Stimulated activated CD8-positive, alpha-beta memory T cell treated with anti-CD3 and anti-CD28 coated beads, Interleukin-4, amount 100 ng/mL, for 24 hours (primary cell): ENCODE results near the gene SRGAP3.

Experiments
- DNase-seq: peaks from one replicate; pipeline ENCODE4 v3.0.0-alpha.2; 2020; ENCODE audit warnings: low read depth

SRGAP3 gene

DNA sequence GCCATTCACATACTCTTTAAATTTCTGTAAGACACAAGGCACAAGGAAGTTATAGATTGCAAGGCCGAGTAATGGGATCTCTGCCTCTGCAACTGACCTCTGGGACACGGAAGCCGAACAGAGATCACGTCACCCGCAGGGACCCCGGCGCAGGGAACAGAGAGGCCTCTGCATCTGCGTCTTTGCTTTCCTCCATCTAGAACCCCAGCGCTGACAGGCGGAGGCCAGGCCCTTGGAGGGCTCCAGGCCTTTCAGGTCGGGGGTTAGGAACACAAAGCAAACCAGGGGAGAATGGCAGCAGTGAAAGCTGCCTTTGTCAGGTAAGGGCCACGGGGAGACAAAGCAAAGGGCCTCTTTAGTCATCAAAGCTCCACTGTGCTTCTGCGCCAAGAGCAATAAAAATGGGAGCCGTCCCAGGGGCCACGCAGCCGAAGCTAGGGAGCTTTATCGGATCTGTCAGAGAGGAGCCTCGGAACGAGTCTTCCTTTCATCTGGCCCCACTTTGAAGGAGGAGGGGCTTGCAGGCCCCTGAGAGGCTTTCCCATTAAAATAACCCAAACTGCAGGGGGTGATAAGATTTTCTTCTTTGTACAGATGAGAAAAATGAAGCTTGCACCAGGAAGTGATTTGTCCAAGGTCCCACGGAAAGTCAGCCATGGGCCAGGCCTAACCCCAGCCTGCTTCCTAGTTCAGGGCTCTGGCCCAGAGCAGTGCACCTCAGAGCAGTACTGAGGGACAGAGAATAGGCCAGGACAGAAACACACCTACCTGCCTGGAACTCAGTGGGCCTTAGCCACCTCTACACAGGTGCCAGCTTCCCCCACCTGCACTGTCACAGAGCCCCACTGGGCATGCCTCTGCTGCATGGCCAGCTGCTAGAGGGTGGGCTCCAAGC, 201.7 kb downstream of the SRGAP3 start:
- DNase-seq: no peak

DNA sequence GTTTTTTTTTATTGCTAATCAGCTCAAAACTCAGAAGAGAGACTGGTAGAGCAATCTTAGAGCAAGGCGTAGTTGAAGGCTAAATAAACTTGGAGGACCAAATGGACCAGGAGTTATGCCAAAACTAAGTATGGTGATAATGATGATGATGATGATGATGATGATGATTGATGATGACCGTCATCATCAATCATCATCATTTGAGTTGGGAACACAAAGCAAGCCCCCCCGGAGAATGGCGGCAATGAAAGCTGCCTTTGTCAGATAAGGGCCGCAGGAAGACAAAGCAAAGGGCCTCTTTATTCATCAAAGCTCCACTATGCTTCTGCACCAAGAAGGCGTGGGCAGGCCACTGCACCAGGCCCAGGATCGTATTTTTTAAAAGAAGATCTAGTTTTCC, 204.1 kb downstream of the SRGAP3 start:
- no peak for DNase-seq

DNA sequence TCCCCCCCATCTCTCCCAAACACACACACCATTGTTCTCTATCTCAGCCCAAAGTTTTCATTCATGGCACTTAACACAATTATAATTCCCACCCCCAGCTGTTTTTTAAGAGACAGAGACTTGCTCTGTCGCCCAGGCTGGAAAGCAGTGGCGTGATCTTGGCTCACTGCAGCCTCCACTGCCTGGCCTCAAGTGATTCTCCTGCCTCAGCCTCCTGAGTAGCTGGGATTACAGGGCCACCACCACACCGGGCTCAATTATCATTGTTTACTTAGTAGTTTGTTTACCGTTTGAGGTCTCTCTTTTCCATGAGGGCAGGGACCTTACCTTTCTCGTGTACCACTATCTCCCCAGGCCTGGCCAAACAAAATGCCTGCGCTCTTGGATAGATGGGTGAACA, 206.4 kb downstream of the SRGAP3 start:
- no peak for DNase-seq

DNA sequence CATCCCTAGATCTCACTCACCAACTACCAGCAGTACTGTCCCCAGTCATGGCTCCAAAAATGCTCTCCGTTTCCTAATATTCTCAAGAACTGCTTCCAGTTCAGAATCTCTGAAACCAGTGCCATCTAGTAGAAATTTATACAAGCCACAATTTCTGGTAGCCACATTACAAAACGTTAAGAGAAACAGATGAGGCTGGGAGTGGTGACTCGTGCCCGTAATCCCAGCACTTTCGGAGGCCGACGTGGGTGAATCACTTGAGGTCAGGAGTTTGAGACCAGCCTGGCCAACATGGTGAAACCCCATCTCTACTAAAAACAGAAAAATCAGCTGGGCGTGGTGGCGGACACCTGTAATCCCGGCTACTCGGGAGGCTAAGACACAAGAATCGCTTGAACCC, 207.8 kb downstream of the SRGAP3 start:
- DNase-seq: no peak

DNA sequence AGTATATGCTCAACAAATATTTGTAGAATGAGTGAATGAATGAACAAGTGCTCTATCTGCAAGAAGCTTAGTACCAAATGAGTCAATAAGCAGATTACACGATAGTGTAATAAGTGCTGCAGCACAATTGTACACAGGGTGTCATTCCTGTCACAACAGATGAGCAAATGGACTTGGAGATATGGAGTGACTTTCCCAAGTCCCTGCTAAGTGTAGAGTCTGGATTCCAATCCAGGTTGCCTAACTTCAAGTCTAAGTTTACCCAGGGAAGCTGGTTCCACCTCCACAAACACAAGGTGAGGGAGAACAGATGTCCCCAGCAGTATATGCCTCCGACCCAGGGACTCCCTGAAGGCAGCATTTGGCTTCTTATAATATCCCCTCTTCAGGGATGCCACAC, 208.4 kb downstream of the SRGAP3 start:
- no peak for DNase-seq

DNA sequence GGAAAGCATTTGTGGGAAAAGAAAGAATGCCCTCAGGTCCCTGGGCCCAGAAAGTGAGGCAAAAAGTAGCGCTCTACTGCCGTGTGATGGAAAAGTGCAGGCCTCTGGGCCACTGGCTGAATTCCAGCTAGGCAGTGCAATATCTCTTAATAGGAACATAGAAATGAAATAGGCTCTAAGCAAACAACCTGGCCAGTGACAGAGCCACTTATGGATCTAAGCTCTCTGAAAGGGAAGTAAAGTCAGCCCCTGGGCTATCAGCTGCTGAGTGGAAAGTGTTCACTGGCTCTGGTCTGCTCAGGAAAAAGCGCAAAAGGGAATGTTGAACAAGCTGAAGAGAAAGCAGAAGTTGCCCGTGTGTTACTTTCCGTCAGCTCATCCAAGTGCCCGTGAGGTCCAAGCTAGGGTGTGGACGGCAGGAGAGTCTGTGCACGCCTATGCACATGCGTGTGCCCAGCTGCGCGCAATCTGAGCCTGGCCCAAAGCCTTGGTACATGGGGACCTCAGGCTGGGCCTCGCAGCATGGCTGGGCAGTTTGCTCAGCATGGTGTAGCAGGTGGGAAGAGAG, 212.2 kb downstream of the SRGAP3 start:
- no peak for DNase-seq

DNA sequence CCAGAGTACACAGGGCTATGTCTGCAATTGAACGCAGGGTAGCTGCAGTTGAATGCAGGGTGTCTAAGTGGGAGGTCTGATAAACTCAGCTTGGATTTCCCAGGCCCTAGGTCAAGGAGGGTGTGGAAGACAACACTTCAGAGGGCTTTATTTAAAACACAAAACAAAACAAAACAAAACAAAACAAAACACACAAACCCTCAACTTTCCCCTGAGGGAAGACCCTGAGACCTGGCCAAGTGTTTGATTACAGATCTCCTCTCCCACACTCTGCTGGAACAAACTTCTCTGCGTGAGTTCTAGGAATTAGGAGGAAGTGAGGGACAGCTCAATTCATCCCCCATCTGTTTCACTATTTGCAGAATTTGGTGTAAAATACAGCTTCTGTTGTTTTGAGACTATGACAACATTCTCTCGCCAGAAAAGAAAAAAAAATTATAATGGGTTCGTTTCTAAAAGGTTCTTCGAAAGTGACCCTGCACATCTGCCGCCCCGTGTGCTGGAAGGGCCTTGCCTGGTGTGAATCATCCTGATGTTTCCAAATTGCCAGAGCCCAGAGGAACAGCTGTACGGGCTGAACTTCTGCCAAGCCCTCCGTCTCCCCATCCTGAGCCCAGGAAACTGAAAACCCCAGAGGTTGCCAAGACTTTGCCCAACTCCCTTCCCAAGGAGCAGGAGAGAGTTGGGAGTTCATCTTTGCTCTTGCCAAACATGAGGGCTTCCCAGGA, 212.9 kb downstream of the SRGAP3 start:
- DNase-seq: no peak

DNA sequence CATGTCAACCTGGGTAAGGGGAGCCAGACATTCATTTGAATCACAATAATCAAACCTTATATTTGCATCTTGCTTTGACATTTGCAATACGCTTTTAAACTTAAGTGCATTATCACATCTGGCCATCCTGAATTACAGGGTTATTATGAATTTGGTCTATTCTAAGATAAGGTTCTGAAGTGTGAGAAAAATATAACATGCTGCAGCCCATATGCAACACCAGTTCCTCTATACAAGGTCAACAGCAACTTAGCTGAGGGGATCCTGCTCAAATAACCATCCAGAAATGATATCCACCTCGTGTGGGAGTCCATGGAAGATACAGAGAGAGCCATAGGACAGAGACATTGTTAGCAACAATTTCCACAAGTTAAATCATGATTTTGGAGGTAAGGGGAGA, 213.5 kb downstream of the SRGAP3 start:
- no peak for DNase-seq

DNA sequence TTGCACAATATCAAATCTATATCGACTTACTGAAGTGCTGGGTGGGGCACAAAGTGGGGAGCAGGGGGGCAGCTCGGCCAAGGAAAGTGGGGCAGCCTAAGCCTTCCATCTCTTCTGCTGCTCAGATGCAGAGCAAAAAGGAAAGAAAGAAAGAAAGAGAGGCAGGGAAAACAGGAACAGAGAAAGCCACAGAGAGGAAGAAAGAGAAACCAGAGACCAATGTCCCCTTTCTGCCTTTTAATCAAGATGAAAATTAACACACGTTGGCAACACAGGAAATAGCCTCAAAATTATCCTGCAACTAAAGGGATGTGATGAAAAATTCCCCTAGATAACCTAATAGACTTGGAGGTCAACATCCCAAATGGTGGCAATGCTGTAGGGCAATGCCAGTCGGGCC, 214.0 kb downstream of the SRGAP3 start:
- DNase-seq: no peak

DNA sequence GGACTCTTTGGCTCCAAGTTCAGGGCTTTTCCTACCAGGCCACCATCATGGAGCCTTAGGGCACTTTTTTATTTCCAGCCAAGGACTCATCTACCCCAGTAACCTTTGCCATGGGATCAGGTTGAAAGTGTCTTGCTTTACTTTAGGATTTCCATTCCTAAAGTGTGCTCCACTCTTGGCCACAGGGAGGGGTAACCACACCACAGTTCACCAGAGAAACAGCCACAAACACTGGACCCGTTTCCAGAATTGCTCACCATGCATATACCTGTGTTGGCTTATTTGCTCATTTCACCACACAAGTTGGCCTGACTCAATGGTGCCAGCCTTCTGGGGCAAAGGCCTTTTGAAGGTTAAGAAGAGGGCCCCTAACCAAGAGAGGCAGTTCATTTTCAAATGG, 215.6 kb downstream of the SRGAP3 start:
- DNase-seq: no peak

DNA sequence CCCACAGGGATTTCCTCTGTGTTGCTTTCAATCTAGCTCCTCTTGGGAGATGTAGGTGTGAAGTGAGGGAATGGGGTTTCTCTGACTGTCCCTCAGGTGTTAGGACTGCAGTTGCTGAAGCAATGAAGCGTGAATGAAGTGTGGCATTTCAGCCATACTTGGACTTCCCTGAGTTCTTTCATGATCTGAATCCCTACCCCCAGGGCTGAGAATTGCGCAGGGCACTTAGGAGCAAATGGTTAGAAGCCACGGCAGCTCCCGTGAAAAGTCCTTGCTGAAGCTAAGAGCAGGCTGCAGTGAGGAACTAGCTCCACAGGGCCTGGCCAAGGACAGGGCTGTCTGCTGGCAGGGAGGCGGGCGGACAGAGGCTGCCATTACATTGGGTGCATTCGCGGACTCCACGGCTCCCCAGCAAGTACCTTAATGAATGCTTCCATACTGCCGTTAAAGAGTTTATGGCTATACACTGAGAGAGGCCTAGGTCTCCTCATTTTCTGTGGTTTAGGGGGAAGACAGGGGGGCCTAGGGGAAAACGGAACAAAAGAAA, 217.1 kb downstream of the SRGAP3 start:
- DNase-seq: no peak

DNA sequence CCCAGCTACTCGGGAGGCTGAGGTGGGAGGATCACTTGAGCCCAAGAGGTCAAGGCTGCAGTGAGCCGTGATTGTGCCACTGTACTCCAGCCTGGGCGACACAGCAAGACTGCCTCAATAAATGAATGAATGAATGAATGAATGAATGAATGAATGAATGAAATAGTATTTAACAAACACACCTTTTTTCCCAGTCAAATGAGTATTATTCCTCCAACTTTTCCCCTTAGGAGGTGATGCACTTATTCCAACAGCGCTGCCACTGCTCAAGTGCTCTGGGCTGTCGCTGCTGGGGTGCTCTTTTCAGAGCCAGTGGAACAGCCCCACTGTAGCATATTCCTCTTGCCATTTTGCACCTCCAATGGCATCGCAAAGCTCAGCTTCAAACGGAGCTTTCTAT, 219.4 kb downstream of the SRGAP3 start:
- no peak for DNase-seq

DNA sequence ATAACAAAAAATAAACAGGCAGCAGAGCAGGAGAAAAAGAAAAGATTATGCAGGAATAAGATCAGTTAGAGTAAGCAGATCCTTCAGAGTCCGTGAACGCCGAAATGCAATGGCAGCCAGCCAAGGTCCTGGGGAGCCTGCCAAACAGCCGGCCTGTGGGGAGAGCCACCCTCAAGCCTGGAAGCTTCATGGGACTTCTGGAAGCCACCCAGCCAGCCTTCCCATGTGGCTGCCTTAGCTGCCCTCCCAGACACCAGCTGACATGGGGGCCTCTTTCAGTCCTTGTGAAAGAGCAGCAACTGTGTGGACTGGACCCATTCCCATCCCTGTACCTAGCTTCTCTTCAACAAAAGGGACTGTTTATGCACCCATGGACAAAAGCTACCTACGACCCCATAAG, 221.3 kb downstream of the SRGAP3 start:
- no peak for DNase-seq

DNA sequence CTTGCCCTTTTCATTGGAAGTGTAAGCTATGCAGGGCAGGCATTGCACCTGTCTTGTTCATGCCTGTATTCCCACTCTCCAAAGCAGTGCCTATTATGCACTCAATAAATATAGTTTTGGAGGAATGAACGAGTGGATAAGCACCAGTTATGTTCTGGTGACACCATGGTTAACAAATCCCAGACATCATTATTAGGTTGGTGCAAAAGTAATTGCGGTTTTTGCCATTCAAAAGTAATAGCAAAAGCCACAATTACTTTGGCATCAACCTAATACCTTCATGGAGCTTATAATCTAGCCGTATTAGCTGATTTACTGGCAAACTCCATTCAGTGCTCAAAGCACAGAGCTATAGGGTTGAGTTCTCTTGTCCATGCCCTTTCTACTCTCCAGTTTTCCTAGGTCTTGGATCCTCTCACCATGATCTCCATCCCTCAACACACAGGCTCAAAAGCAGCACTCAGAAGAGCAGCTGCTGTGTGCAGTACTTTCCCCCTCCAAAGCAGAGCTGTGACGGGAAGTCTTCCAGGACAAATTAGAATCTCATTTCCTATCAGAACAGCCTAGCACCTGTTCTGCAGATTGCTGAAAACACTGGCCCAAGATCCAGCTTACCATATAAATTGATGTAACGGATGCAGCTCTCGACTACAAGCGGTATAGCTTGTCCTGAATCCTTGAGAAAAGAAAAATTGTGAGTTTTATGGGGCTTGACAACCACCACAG, 223.0 kb downstream of the SRGAP3 start:
- no peak for DNase-seq

DNA sequence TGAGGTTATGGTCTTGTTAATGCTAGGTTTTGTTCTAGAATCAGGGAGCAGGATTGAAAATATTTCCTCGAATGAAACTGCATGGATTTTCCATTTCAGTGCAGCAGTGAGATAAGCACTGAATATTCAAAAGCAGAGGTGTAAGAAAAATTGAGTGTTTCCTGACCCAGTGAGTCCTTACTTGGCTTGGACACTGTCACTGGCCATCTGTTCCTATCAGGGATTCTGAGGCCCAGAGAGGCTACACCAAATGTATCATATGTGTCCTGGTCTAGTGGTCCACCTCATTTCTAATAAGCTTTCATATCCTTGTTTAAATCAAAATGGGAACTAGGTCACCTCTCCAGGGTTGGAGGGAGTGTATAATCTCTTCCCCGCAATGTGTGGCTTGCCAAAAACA, 225.1 kb downstream of the SRGAP3 start:
- DNase-seq: no peak

DNA sequence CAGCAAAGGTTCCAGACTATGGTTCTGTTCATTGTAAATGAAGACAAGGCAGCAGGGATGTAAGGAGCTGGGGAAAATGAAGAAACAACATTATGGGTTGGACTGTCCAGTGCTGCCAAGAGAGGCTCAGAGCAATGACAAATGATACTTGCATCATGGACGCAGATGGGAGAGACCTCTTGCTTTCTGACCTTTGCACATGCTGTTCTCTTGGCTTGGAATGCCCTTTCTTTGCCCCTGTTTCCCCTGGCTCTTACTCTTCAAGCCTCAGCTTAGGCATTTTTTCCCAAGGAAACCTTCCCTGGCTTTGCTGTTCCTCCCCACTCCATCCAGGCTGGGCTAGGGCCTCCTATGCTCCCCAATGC, 226.2 kb downstream of the SRGAP3 start:
- no peak for DNase-seq

DNA sequence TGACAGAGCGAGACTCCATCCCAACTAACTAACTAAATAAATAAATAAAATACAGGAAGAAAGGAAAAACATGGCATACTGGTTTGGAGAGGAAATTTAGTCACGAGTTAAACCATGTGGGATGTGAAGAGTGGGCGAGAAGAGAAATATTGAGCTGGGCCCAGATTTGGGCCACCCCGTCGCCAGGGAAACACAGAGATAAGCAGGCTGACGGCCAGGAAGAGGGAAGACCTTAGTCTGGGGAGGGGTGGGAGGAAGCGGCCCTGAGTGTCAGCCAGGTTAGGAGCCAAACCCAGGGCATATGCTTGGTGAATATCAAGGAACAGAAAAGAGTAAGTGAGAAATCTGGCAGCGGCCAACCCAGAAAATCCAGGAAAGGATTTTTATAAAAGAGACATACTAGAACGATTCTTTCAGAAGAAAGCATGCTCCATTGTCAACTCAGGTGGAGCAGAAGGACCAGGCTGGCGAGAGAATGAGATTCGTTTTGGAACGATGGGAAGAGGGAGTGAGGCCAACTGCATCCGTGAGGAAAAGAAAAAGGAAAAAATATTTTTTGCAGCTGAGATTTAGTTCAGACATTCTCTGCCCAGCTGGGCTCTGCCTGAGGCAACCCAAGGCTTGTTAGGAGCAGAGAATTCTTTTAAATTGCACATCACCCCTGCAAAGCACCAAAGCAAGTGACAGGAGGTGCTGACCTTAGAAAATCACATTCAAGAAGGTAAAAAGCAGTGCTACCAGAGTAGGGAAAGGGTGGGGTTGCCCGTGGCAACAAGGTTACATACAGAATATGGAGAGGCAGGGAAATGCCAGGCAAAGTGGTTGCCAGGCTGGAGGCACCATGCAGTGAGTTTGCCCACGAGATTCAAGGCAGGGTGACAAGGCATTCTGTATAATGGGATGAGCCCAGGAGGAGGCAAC, 226.9 kb downstream of the SRGAP3 start:
- DNase-seq: no peak

DNA sequence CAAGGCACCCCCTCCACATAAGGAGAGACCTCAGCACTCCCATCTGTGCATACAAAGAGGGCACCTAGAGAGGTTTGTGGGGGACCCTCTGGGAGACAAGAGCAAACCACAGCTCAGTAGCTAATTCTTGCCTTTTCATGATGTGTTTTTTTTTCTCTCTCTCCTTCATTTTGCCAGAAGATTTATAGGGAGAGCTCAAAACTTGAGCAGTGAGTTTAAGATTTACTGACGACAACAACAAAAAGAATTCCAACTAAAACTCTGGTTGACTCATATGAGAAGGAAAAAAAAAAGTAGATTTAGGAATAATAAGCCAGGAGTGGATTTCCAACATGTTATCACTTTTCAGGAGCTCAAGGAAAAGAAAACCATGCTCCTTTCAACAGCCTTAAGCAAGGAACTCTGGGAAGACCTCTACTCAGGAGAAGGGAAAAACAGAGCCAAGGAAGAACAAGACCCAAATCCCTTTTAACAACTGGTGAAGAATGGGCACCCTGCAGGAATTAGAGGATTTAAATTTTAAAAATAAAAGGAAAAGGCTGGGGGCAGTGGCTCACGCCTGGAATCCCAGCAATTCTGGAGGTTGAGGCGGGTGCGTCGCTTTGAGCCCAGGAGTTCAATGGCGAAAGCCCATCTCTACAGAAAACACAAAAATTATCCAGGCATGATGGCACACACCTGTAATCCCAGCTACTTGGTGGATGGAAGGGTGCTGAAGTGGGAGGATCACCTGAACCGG, 228.0 kb downstream of the SRGAP3 start:
- DNase-seq: no peak

DNA sequence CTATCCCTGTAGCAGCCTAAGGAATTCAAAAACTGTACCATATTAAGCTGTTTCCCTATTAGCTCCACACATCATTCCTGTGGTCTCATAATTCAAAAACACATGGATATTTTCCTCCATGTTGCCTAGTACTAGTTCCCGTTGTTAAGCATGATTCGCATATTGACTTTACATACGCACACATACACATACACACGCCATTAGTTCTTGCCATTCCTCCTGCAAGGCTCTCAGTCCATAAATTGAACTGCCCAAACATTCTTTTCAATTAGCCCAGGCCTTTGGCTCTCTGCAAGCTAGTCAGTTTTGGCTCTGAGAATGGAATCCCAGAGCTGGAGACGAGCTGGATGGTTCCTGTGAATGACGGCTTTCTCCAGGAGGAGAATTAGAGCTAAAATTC, 229.0 kb downstream of the SRGAP3 start:
- DNase-seq: no peak

DNA sequence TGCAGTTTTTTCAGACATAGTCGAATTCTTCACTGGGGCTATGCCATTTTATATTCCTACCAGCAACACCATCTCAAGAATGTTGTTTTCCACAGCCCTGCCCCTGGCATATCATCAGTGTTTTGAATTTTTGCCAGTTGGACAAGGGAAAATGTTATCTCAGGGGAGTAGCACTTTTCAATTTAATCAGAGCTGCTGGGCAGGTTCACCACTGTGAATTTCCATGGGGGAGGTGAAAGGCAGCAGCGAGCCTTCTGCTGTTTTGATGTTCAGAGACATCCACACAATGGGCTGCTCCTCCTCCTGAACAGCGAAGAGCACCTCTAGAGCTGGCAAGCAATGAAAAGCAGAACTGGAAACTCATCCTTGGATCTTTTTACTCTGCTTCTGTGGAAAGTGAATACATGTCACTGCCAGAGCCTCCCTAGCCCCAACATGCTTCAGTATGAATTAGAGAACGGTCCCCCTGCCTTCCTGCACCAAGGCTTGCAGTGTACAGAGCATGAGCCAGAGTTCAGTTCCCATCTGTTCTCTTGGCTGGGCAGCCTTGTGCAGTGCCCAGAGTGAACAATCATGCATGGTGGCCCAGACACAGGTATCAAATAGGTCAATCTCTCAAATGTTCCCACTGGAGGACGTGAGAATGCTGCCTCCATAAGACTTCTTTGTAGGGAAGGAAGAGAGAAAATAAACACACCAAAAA, 230.0 kb downstream of the SRGAP3 start:
- DNase-seq: no peak
